ENCODE data around the gene STEEP1. TPM values are rescaled to one million over a fixed set of nuclear protein-coding genes. Genes with fewer than 3 reads are reported as not detected.

STEEP1 gene
- total and polyA plus RNA-seq, 2 of the 13 experiments (the other 11 are each of a cell fraction or from before 2014, with no cell fraction given): 7.7 to 23.1 TPM

- TF ChIP-seq ZFP91 (CRISPR knock-in tag; IDR thresholded peaks at IDR 0.05; ENCODE audit: borderline replicate concordance) (peak; percentile 37; the same call in 1 of the 2 replicates), ZNF710 (CRISPR knock-in tag; IDR thresholded peaks at IDR 0.05; ENCODE audit: borderline replicate concordance) (no peak), ZNF143 (CRISPR knock-in tag; IDR thresholded peaks at IDR 0.05) (no peak), NFE2L1 (CRISPR knock-in tag; IDR thresholded peaks at IDR 0.05; ENCODE audit: borderline replicate concordance) (no peak), SOX13 (IDR thresholded peaks at IDR 0.05) (no peak), SOX13 (CRISPR knock-in tag; conservative IDR thresholded peaks at IDR 0.05 in 1 of 2, IDR thresholded peaks at IDR 0.05 in 1 of 2) (peak in 1 of 2 experiments; percentile 75; a peak in 2 of 4 replicates), ZBTB8A (CRISPR knock-in tag; IDR thresholded peaks at IDR 0.05; ENCODE audit: borderline replicate concordance, low read depth) (no peak), KAT8 (CRISPR knock-in tag; IDR thresholded peaks at IDR 0.05) (0 out of 2 replicates have a peak, but pooled peaks have one; percentile 24), ZC3H4 (CRISPR knock-in tag; IDR thresholded peaks at IDR 0.05; ENCODE audit: borderline replicate concordance) (no peak), PAX8 (CRISPR knock-in tag; IDR thresholded peaks at IDR 0.05; ENCODE audit: borderline replicate concordance) (no peak), ZNF484 (CRISPR knock-in tag; IDR thresholded peaks at IDR 0.05; ENCODE audit: borderline replicate concordance, low read depth) (no peak), ZSCAN31 (CRISPR knock-in tag; IDR thresholded peaks at IDR 0.05; ENCODE audit: low read depth) (no peak), MEIS2 (CRISPR knock-in tag; IDR thresholded peaks at IDR 0.05) (no peak), HDAC1 (CRISPR knock-in tag; IDR thresholded peaks at IDR 0.05) (peak; percentile 15; the same call in 1 of the 2 replicates), CENPBD1 (CRISPR knock-in tag; IDR thresholded peaks at IDR 0.05; ENCODE audit: borderline replicate concordance, low read depth) (no peak), PHB2 (IDR thresholded peaks at IDR 0.05; ENCODE audit: partially characterized antibody) (no peak), ZNF790 (CRISPR knock-in tag; IDR thresholded peaks at IDR 0.05; ENCODE audit: borderline replicate concordance) (no peak), ZNF644 (CRISPR knock-in tag; IDR thresholded peaks at IDR 0.05; ENCODE audit: low read depth) (peak; percentile 55; the same call in 1 of the 2 replicates), YEATS4 (CRISPR knock-in tag; IDR thresholded peaks at IDR 0.05; ENCODE audit: borderline replicate concordance) (peak; percentile 59; the same call in 1 of the 2 replicates), YY1 (IDR thresholded peaks at IDR 0.05; ENCODE audit: insufficient read depth, insufficient replicate concordance, low read depth, low read length) (peak; percentile 22), HNF4G (IDR thresholded peaks at IDR 0.05; ENCODE audit: borderline replicate concordance, low read depth, low read length) (peak; percentile 93), HNF4G (CRISPR knock-in tag; IDR thresholded peaks at IDR 0.05; ENCODE audit: borderline replicate concordance, low read depth) (peak; percentile 44; the same call in 1 of the 2 replicates), ZSCAN20 (CRISPR knock-in tag; IDR thresholded peaks at IDR 0.05; ENCODE audit: borderline replicate concordance) (no peak)
Observed at GRCh38 chrX:119495734-119496726, 69.2 kb downstream of the STEEP1 start (continued).

All from HepG2 (cell line).